Stimulated activated CD4-positive, alpha-beta T cell treated with anti-CD3 and anti-CD28 coated beads, TNF-alpha, amount 100 ng/mL, for 4 hours (primary cell): Measurements from ENCODE around the gene JDP2.

ENCODE experiments used
- DNase-seq, 3 experiments: peaks; one replicate each; pipeline ENCODE4 v3.0.0-alpha.2; 2020; ENCODE audit warnings: low read depth in 3 of 3

JDP2 gene

GRCh38 chr14:75484711-75485429 is 57.0 kb downstream of the JDP2 start:
- DNase-seq, result no peak

GRCh38 chr14:75486318-75486717 is 58.5 kb downstream of the JDP2 start:
- no peak for DNase-seq

GRCh38 chr14:75487155-75487671 is 59.4 kb downstream of the JDP2 start:
- no peak for DNase-seq

GRCh38 chr14:75489480-75489837 is 61.6 kb downstream of the JDP2 start:
- DNase-seq, result no peak

GRCh38 chr14:75491376-75491978 is 63.7 kb downstream of the JDP2 start:
- DNase-seq, result no peak

GRCh38 chr14:75492832-75493591 is 65.2 kb downstream of the JDP2 start:
- DNase-seq, result no peak

- no peak for DNase-seq
These were observed 65.8 kb downstream of the JDP2 start for GRCh38 chr14:75493592-75494087.

- DNase-seq, result no peak
These were observed 67.1 kb downstream of the JDP2 start for GRCh38 chr14:75494896-75495295.

GRCh38 chr14:75495399-75495798 is 67.6 kb downstream of the JDP2 start:
- DNase-seq, result no peak

- no peak for DNase-seq
These were observed 68.1 kb downstream of the JDP2 start for GRCh38 chr14:75495882-75496281.

- DNase-seq, result no peak
These were observed 68.9 kb downstream of the JDP2 start for GRCh38 chr14:75496755-75497154.

- DNase-seq, result no peak
These were observed 69.4 kb downstream of the JDP2 start for GRCh38 chr14:75497191-75497590.

- no peak for DNase-seq
These were observed 69.9 kb downstream of the JDP2 start for GRCh38 chr14:75497701-75498100.

- no peak for DNase-seq
These were observed 71.5 kb downstream of the JDP2 start for GRCh38 chr14:75499084-75499875.

- DNase-seq, result no peak
These were observed 73.3 kb downstream of the JDP2 start for GRCh38 chr14:75501080-75501479.

GRCh38 chr14:75504411-75504810 is 76.6 kb downstream of the JDP2 start:
- DNase-seq, result no peak

- DNase-seq, result no peak
These were observed 79.1 kb downstream of the JDP2 start for GRCh38 chr14:75506930-75507329.

GRCh38 chr14:75510547-75510946 is 82.7 kb downstream of the JDP2 start:
- no peak for DNase-seq

GRCh38 chr14:75511201-75511600 is 83.4 kb downstream of the JDP2 start:
- DNase-seq, result no peak

GRCh38 chr14:75513911-75514672 is 86.3 kb downstream of the JDP2 start:
- no peak for DNase-seq
